IMR-90 (cell line): ENCODE data around the gene CD99. TPM values are rescaled to one million over a fixed set of nuclear protein-coding genes. Genes with fewer than 3 reads are reported as not detected.

Experiments used
- ATAC-seq: fragments of 200-7000 bp; cut with Tn5 transposase; 2 replicates; pipeline ENCODE4 v1.9.1; 2020; ENCODE audit warnings: low read depth, mild to moderate bottlenecking, moderate library complexity
- BruUV-seq: library from RNA; stranded (reverse); fragments of 400-500 nt; replicated peaks from 2 replicates; lab custom pipeline; 2021; lab: Mats Ljungman, UMichigan
- CTCF ChIA-PET: fragments of 300-600 bp; formaldehyde crosslinking; extraction: SDS; loops from one replicate; lab custom pipeline; 2021; ENCODE audit warnings: antibody characterized with exemption; lab: Yijun Ruan, JAX
- POLR2A ChIA-PET: fragments of 300-600 bp; sonication (Branson Sonifier 250); formaldehyde crosslinking; loops from one replicate; lab custom pipeline; 2022; ENCODE audit warnings: antibody characterized with exemption; ENCODE audit not compliant: unreplicated experiment; lab: Charles Lee
- DNase-seq: peaks from one replicate; pipeline ENCODE4 v3.0.0; 2013
- H2AFZ ChIP-seq: replicated peaks from 2 replicates; pipeline ENCODE3; 2013; ENCODE audit warnings: low read length, mild to moderate bottlenecking; ENCODE audit not compliant: poor library complexity
- H2AK5ac ChIP-seq: 2 replicates; pipeline ENCODE4 v1.6.1; 2013; ENCODE audit warnings: low read depth, low read length, inconsistent platforms
- H2AK9ac ChIP-seq: replicated peaks from 2 replicates; pipeline ENCODE3; 2013; ENCODE audit warnings: mild to moderate bottlenecking, low read depth, low read length, moderate library complexity; ENCODE audit not compliant: poor library complexity
- H2BK120ac ChIP-seq: 2 replicates; pipeline ENCODE4 v1.6.1; 2013; ENCODE audit warnings: low read depth, low read length, inconsistent platforms
- H2BK15ac ChIP-seq: 3 replicates; pipeline ENCODE4 v1.6.1; 2013; ENCODE audit warnings: low read depth, low read length, inconsistent platforms
- H2BK20ac ChIP-seq: 2 replicates; pipeline ENCODE4 v1.6.1; 2013; ENCODE audit warnings: low read depth, mild to moderate bottlenecking, inconsistent platforms, low read length, moderate library complexity
- H2BK5ac ChIP-seq: 2 replicates; pipeline ENCODE4 v1.6.1; 2013; ENCODE audit warnings: mild to moderate bottlenecking, low read depth, low read length, inconsistent platforms; ENCODE audit not compliant: poor library complexity, severe bottlenecking
- H3K14ac ChIP-seq: replicated peaks from 2 replicates; pipeline ENCODE4 v1.6.1; 2013; ENCODE audit warnings: low read depth, low read length, inconsistent platforms
- H3K18ac ChIP-seq: 2 replicates; pipeline ENCODE4 v1.6.1; 2013; ENCODE audit warnings: low read depth, low read length, control low read depth
- H3K23ac ChIP-seq: 2 replicates; pipeline ENCODE4 v1.6.1; 2013; ENCODE audit warnings: low read depth, low read length, inconsistent platforms
- H3K27ac ChIP-seq: 2 replicates; pipeline ENCODE4 v1.5.1; 2013; ENCODE audit warnings: mild to moderate bottlenecking, control low read depth, low read length; ENCODE audit not compliant: insufficient read depth
- H3K27me3 ChIP-seq: 2 replicates; pipeline ENCODE4 v1.6.1; 2013; ENCODE audit warnings: low read length; ENCODE audit not compliant: control insufficient read depth, insufficient read depth
- H3K36me3 ChIP-seq: 2 replicates; pipeline ENCODE4 v1.6.1; 2013; ENCODE audit warnings: low read length, mixed read lengths; ENCODE audit not compliant: control insufficient read depth, insufficient read depth
- H3K4ac ChIP-seq: 2 replicates; pipeline ENCODE4 v1.6.1; 2013; ENCODE audit warnings: low read depth, low read length, inconsistent platforms
- H3K4me1 ChIP-seq: 2 replicates; pipeline ENCODE4 v1.6.1; 2013; ENCODE audit warnings: low read length, mixed read lengths; ENCODE audit not compliant: control insufficient read depth, insufficient read depth
- H3K4me2 ChIP-seq: 2 replicates; pipeline ENCODE4 v1.6.1; 2013; ENCODE audit warnings: low read depth, mild to moderate bottlenecking, control low read depth, low read length, moderate library complexity
- H3K4me3 ChIP-seq: 2 replicates; pipeline ENCODE4 v1.5.1; 2013; ENCODE audit warnings: low read depth, mild to moderate bottlenecking, control low read depth, low read length, moderate library complexity; ENCODE audit not compliant: insufficient read depth
- H3K56ac ChIP-seq: 2 replicates; pipeline ENCODE4 v1.6.1; 2013; ENCODE audit warnings: low read length, inconsistent platforms; ENCODE audit not compliant: insufficient read depth; ENCODE audit errors: extremely low read depth
- H3K79me1 ChIP-seq, 2 experiments: 2 replicates each; pipeline ENCODE4 v1.6.1; 2013; ENCODE audit warnings: low read length in 2 of 2, inconsistent platforms in 1 of 2, low read depth in 1 of 2
- H3K9ac ChIP-seq: 2 replicates; pipeline ENCODE4 v1.6.1; 2013; ENCODE audit warnings: low read depth, low read length, control low read depth
- H3K9me1 ChIP-seq: 2 replicates; pipeline ENCODE4 v1.6.1; 2013; ENCODE audit warnings: low read length, inconsistent platforms; ENCODE audit not compliant: insufficient read depth
- H3K9me3 ChIP-seq: 2 replicates; pipeline ENCODE4 v1.6.1; 2013; ENCODE audit warnings: low read length; ENCODE audit not compliant: control insufficient read depth, insufficient read depth
- H4K20me1 ChIP-seq: 2 replicates; pipeline ENCODE4 v1.6.1; 2013; ENCODE audit warnings: low read length, inconsistent platforms; ENCODE audit not compliant: insufficient read depth
- H4K5ac ChIP-seq: 2 replicates; pipeline ENCODE4 v1.6.1; 2013; ENCODE audit warnings: mild to moderate bottlenecking, low read depth, low read length, control low read depth
- H4K8ac ChIP-seq, 2 experiments: 2 replicates each; pipeline ENCODE4 v1.6.1; 2013; ENCODE audit warnings: low read depth in 2 of 2, low read length in 2 of 2, control low read depth in 1 of 2, inconsistent platforms in 1 of 2
- H4K91ac ChIP-seq: 2 replicates; pipeline ENCODE4 v1.6.1; 2013; ENCODE audit warnings: low read depth, low read length, inconsistent platforms; ENCODE audit not compliant: insufficient read depth
- BHLHE40 ChIP-seq: fragments of 150-350 bp; IDR thresholded peaks from 2 replicates; pipeline ENCODE4 v1.6.1; 2016; ENCODE audit warnings: mild to moderate bottlenecking, low read depth, low read length
- CEBPB ChIP-seq: IDR thresholded peaks from 2 replicates; pipeline ENCODE4 v1.6.1; 2012; ENCODE audit warnings: low read depth, low read length, improper control_type of control experiment
- WGBS, 2 experiments: methylation state at CpG; one replicate each; pipeline versions ENCODE4 v1.1.5 to v1.1.7; 2013; ENCODE audit warnings: missing lambda C conversion rate in 2 of 2; ENCODE audit not compliant: insufficient read length in 1 of 2; ENCODE audit errors: extremely low coverage in 2 of 2; 5-methylcytosine and 5-hydroxymethylcytosine counted together
- dilution Hi-C: fragments of 300-500 bp; cut with HindIII; formaldehyde crosslinking; loops from one replicate; pipeline ENCODE4 v1.14.3; 2018; ENCODE audit warnings: low sequenced_read_pairs; ENCODE audit not compliant: unreplicated experiment
- in situ Hi-C: fragments of 300-500 bp; cut with MboI; formaldehyde crosslinking; loops from 3 replicates; pipeline ENCODE4 v1.14.3; 2019; ENCODE audit warnings: low sequenced_read_pairs, inconsistent platforms, mixed read lengths
- intact Hi-C: fragments of 100-400 bp; cut with micrococcal nuclease; formaldehyde crosslinking; loops from 2 replicates; pipeline ENCODE4 v1.10.0; 2022
- polyA plus RNA-seq, 3 experiments: library from polyadenylated mRNA; depleted of rRNA; stranded (reverse); fragments of >200 nt; gene quantifications; 2 replicates each; pipeline ENCODE4 v1.2.3, GENCODE V29; 2012; ENCODE audit warnings: low replicate concordance in 1 of 3
- total RNA-seq: library from RNA; depleted of rRNA; stranded (reverse); fragments of >200 nt; gene quantifications from 2 replicates; pipeline ENCODE4 v1.2.3, GENCODE V29; 2012

Gene CD99
- total and polyA plus RNA-seq, 2 of the 4 experiments (the other 2 are of a cell fraction): 102 to 369 TPM

- Histone ChIP-seq H3K9me1 (peaks cover 3% of the 10 kb centered on the region; the same call in 1 of the 2 replicates), H4K5ac (no peak overlapping the region), H3K4ac (no peak overlapping the region), H3K56ac (no peak overlapping the region), H2AK5ac (no peak overlapping the region), H3K27me3 (no peaks in the 10 kb centered on the region), H2AK9ac (no peak overlapping the region), H3K79me1 (peaks cover 3 to 10% of the 10 kb centered on the region in 2 experiments; a peak in 2 of 4 replicates), H3K9me3 (no peaks in the 10 kb centered on the region), H2BK120ac (no peak overlapping the region), H3K18ac (no peak overlapping the region), H4K20me1 (no peaks in the 10 kb centered on the region; the same call in 1 of the 2 replicates), H3K4me3 (no peak overlapping the region), H3K4me1 (no peaks in the 10 kb centered on the region), H4K8ac (no peak overlapping the region), H2BK15ac (no peak overlapping the region), H2BK20ac (no peak overlapping the region), H3K27ac (no peak overlapping the region), H3K36me3 (peaks cover 30% of the 10 kb centered on the region), H2BK5ac (no peak overlapping the region), H4K91ac (no peak overlapping the region), H3K4me2 (no peak overlapping the region), H3K23ac (no peak overlapping the region), H2AFZ (no peak overlapping the region), H3K9ac (no peak overlapping the region), H3K14ac (no peak overlapping the region)
- POLR2A ChIA-PET: no interaction called here
- ATAC-seq: no peak
- in situ Hi-C loops: no loop called here
- no CpG with 5 or more reads among the region's 4 CpGs for WGBS, 2 experiments
- dilution Hi-C loops: no loop called here
- intact Hi-C loops: no loop called here
- CTCF ChIA-PET: no interaction called here
- BruUV-seq: no TSS peak
- DNase-seq: no peak
- TF ChIP-seq BHLHE40 (no peak), CEBPB (no peak)
These were observed 44.2 kb downstream of the CD99 start for GRCh38 chrX:2735270-2735669.
